Activated CD4-positive, alpha-beta T cell treated with anti-CD3 and anti-CD28 coated beads, Interleukin-2, Interleukin-4, amounts not matched to agents 100 ng/mL and 50 ng/mL, durations not matched to agents 16 hours and 8 hours (primary cell): ENCODE results near the gene DR1.
"Not testable (repeated sequence)": the region's sequence is repeated elsewhere in the genome, so short reads cannot be mapped to it uniquely, and the experiment has no call there.

Experiments
- DNase-seq: peaks from one replicate; pipeline ENCODE4 v3.0.0-alpha.2; 2020; ENCODE audit warnings: low spot score

The DR1 gene

DNA sequence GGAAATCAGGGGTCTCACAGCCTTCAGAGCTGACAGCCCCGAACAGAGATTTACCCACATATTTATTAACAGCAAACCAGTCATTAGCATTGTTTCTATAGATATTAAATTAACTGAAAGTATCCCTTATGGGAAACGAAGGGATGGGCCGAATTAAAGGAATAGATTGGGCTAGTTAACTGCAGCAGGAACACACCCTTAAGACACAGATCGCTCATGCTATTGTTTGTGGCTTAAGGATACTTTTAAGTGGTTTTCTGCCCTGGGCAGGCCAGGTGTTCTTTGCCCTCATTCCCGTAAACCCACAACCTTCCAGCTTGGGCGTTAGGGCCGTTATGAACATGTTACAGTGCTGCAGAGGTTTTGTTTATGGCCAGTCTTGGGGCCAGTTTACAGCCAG is 40.6 kb downstream of the DR1 start:
- not testable (repeated sequence) for DNase-seq

DNA sequence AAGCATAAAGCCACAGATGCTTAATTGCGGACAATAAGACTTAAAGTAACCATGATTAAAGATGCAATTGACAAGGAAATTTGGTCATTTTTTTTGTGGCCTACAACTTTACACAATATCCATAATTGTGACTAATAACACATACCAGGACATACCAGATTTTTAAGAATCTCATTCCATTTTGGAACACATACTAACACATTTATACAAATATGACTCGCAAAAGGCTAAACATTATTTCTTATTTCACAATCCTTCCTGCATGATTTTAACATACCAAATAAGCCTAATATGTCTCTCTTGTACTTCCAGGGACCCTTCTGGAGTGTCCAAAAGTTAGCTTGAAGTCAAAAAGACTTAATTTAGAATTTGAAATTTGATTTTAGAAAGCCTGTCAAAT is 48.8 kb downstream of the DR1 start:
- no peak for DNase-seq

DNA sequence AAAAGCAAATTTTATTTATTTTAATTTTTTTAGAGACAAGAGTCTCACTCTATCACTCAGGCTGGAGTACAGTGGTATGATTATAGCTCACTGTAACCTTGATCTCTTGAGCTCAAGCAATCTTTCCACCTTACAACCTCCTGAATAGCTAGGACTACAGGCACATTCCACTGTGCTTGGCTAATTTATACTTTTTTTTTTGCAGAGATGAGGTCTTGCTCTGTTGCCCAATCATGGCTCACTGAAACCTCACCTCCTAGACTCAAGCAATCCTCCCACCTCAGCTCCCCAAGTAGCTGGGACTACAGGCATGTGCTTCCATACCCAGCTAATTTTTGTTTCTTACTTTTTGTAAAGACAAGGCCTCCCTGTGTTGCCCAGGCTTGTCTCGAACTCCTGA is 49.5 kb downstream of the DR1 start:
- DNase-seq = no peak

DNA sequence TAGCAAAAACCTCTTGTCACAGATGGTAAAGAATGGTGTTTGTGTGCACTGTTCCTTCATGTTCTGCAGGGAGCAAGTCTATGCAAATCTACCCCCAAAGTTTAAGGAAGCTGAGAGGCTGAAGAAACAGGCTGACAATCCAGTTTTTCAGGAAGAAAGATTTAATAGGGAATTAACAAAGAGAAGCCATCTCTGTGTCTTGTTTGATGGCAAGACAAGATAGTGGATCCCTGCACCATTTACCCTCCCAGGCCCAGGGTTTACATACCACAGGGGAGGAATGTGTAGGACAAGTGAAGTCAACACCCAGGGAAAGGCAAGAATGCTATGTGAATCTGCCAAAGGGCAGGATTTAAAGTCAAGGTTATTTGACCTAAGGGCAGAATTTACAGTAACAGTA is 54.1 kb downstream of the DR1 start:
- DNase-seq = no peak

DNA sequence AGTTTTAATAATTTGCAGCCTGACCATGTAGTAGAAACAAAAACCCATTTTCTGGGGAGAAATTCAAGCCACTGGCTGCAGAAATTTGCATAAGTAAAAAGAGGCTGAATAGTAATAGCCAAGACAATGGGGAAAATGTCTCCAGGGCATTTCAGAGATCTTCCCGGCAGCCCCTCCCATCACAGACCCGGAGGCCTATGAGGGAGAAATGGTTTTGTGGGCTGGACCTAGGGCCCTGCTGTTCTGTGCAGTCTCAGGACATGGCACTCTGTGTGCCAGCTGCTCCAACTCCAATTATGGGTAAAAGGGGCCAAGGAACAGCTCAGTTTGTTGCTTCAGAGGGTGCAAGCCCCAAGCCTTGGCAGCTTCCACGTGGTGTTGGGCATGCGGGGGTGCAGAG is 62.5 kb downstream of the DR1 start:
- no peak for DNase-seq

DNA sequence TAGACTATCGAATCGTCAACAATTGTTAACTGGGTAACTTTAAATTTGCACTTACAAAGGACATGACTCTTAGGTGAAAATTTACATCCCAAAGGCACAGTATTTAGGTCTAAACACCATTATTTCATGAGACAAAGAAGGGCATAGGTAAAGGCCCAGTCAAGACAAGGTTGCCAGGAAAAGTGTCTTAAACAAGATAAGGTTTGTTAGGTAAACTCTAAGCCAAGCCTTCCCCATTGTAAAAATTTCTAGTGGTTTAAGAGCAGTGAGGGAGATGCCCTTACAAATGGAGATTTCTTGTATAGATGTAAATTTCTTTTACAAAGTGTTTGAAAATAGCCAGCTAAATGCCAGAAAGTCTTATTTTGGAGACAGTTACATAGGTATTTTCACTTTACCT is 65.3 kb downstream of the DR1 start:
- no peak for DNase-seq

DNA sequence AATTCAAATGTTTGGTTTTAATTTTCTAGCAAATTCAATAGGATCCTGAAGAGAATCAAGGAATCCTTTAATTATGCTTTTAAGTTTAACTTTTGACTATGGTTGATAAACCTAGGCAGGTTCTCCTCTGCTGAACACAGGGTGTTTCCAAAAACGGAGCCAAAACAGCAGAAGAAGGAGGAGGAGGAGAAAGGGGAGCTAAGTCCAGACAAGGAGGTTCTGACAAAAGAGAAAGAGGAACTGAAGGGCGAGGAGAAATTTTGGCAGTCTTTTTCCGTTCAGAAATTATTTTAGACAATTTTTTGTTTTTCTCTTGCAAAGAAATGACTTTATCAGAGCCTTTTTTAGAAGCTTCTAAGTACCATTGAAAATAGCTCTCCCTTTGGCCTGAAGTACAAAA is 69.0 kb downstream of the DR1 start:
- DNase-seq = no peak

DNA sequence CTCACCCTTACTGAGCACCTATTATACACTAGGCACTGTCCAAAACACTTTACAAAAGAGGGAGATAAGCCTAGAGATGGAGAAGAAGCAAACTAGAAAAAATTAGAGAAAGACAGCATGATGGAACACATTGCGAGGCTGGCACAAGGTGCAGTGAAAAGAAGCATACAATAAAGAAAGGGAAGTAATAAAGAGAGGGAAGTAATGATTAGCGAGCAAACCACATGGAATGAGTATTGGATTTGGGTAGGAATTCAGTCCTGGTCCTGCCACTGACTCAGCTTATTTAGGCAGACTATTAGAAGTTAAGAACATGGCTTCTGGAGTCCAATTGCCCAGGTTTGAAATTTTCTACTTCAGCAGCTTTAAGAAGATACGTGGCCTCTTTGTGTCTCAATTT is 69.6 kb downstream of the DR1 start:
- no peak for DNase-seq

DNA sequence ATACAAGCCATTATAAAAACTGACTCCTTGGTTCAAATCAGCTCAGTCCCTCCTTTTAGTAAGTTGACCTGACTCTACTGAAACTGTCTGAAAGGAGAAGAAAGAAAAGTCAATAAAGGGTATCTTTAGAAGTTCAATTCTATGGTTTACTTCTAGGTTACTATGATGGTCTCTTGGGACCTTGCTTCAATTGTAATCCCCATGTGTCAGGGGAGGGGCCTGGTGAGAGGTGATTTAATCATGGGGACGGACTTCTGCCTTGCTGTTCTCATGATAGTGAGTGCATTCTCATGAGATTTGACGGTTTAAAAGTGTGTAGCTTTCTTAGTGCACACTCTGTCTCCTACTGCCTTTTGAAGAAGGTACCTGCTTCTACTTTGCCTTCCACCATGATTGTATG is 70.5 kb downstream of the DR1 start:
- no peak for DNase-seq
